Upper lobe of left lung (tissue), 4 donors: ENCODE data around the gene APBB2.

Source experiments
- POLR2A ChIP-seq, 4 donors: fragments of 450-650 bp; IDR thresholded peaks; one replicate each; pipeline ENCODE4 v1.5.1; 2016 to 2017; ENCODE audit warnings: antibody characterized with exemption in 4 of 4, mild to moderate bottlenecking in 2 of 4
- POLR2AphosphoS5 ChIP-seq, 2 donors: sonication (generic); formaldehyde crosslinking; IDR thresholded peaks; one replicate each; pipeline ENCODE4 v1.5.1; 2017; ENCODE audit warnings: antibody characterized with exemption in 2 of 2

DNA sequence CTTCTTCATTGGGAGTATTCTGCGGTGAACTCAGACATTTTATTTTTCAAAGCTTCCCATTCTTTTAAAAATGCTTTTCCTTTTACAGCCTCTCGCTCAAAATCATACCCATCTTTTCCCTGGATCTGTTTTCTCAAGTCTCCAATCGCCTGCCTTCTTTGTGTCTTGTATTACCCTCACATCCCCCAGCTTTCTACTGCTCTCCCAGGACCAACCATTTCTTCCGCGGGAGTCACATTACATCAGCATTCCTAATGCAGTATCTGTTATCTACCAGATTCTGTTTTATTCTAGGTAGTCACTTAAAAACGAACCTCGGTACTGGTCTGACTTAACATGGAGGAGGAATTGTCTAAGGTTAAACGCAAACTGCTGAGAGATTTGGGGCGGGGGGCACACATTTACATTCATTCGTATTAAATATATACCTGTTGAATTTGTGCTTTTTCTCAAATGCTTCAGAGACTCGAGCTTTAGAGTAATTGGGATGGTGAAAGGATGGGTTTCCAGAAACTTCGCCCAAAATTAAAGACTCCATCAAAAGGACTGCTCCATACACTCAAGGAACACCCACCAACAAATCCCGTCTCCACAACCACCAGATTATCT lies 41.9 kb upstream of the APBB2 start:
- no peak for TF ChIP-seq POLR2AphosphoS5 (IDR thresholded peaks at IDR 0.05)
- no peak for TF ChIP-seq POLR2A (IDR thresholded peaks at IDR 0.05)
